Measurements from ENCODE around the gene TMEM109.

TMEM109 gene

GRCh38 chr11:60879971-60880588, 33.9 kb upstream of the TMEM109 start:
- no peak overlapping the region for H3K4me3 ChIP-seq (ENCODE audit: low read depth, low read length)
- TF ChIP-seq CTCF (IDR thresholded peaks at IDR 0.05; ENCODE audit: control insufficient read depth, extremely low read depth, insufficient read depth): no peak
- DNase-seq (ENCODE audit: low read depth): no peak

- no peak for TF ChIP-seq CTCF (IDR thresholded peaks at IDR 0.05; ENCODE audit: control insufficient read depth, extremely low read depth, insufficient read depth)
- H3K4me3 ChIP-seq (ENCODE audit: low read depth, low read length): no peak overlapping the region
- peak; percentile 79 for DNase-seq (ENCODE audit: low read depth)
These were observed 33.2 kb upstream of the TMEM109 start for GRCh38 chr11:60880643-60881282.

GRCh38 chr11:60887556-60887955, 26.4 kb upstream of the TMEM109 start:
- H3K4me3 ChIP-seq (ENCODE audit: low read depth, low read length): no peak overlapping the region
- TF ChIP-seq CTCF (IDR thresholded peaks at IDR 0.05; ENCODE audit: control insufficient read depth, extremely low read depth, insufficient read depth): peak; percentile 71
- no peak for DNase-seq (ENCODE audit: low read depth)

GRCh38 chr11:60889869-60890311, 24.1 kb upstream of the TMEM109 start:
- H3K4me3 ChIP-seq (ENCODE audit: low read depth, low read length): no peak overlapping the region
- TF ChIP-seq CTCF (IDR thresholded peaks at IDR 0.05; ENCODE audit: control insufficient read depth, extremely low read depth, insufficient read depth): no peak
- DNase-seq (ENCODE audit: low read depth): peak; percentile 70

GRCh38 chr11:60890696-60891095, 23.3 kb upstream of the TMEM109 start:
- H3K4me3 ChIP-seq (ENCODE audit: low read depth, low read length): no peak overlapping the region
- no peak for DNase-seq (ENCODE audit: low read depth)
- TF ChIP-seq CTCF (IDR thresholded peaks at IDR 0.05; ENCODE audit: control insufficient read depth, extremely low read depth, insufficient read depth): no peak

- TF ChIP-seq CTCF (IDR thresholded peaks at IDR 0.05; ENCODE audit: control insufficient read depth, extremely low read depth, insufficient read depth): no peak
- no peak overlapping the region for H3K4me3 ChIP-seq (ENCODE audit: low read depth, low read length)
- no peak for DNase-seq (ENCODE audit: low read depth)
These were observed 22.7 kb upstream of the TMEM109 start for GRCh38 chr11:60891103-60891741.
